H1 (cell line): ENCODE data around the gene MAML3. TPM values are rescaled to one million over a fixed set of nuclear protein-coding genes. Genes with fewer than 3 reads are reported as not detected.

ENCODE experiments used
- CTCF ChIA-PET: fragments of 300-600 bp; sonication (Branson Sonifier 250); formaldehyde crosslinking; loops from one replicate; lab custom pipeline; 2021; ENCODE audit not compliant: partially characterized antibody; lab: Charles Lee
- POLR2A ChIA-PET: fragments of 300-600 bp; sonication (Branson Sonifier 250); formaldehyde crosslinking; loops from one replicate; lab custom pipeline; 2021; ENCODE audit warnings: inconsistent platforms; ENCODE audit not compliant: partially characterized antibody; lab: Charles Lee
- DNase-seq, 2 experiments: peaks; one replicate each; pipeline versions ENCODE4 v3.0.0 to v3.0.0-alpha.2; 2010 to 2022; ENCODE audit warnings: low spot score in 2 of 2, low read depth in 1 of 2, mixed read lengths in 1 of 2
- FAIRE-seq: peaks from 2 replicates; lab custom pipeline; 2011; peaks lifted over from hg19 to GRCh38; lab: Jason Lieb, UNC
- H2AFZ ChIP-seq: 2 replicates; pipeline ENCODE4 v1.8.1; 2012; ENCODE audit warnings: low read length, inconsistent platforms
- H2AK5ac ChIP-seq: 2 replicates; pipeline ENCODE4 v1.6.1; 2013; ENCODE audit warnings: low read depth, low read length
- H2BK120ac ChIP-seq: replicated peaks from 2 replicates; pipeline ENCODE3; 2013; ENCODE audit warnings: low read depth, low read length, inconsistent platforms
- H2BK12ac ChIP-seq: 2 replicates; pipeline ENCODE4 v1.6.1; 2013; ENCODE audit warnings: low read depth, low read length
- H2BK15ac ChIP-seq: 2 replicates; pipeline ENCODE4 v1.6.1; 2013; ENCODE audit warnings: low read length
- H2BK20ac ChIP-seq: 2 replicates; pipeline ENCODE4 v1.6.1; 2013; ENCODE audit warnings: low read length
- H2BK5ac ChIP-seq: 2 replicates; pipeline ENCODE4 v1.6.1; 2013; ENCODE audit warnings: low read depth, low read length
- H3K14ac ChIP-seq: 2 replicates; pipeline ENCODE4 v1.6.1; 2013; ENCODE audit warnings: inconsistent platforms; ENCODE audit not compliant: insufficient read length
- H3K18ac ChIP-seq: 2 replicates; pipeline ENCODE4 v1.6.1; 2013; ENCODE audit warnings: low read length; ENCODE audit errors: extremely low read depth
- H3K23ac ChIP-seq: 2 replicates; pipeline ENCODE4 v1.6.1; 2013; ENCODE audit warnings: inconsistent platforms; ENCODE audit not compliant: insufficient read length
- H3K23me2 ChIP-seq: 2 replicates; pipeline ENCODE4 v1.6.1; 2013; ENCODE audit warnings: low read depth, low read length
- H3K27ac ChIP-seq: 2 replicates; pipeline ENCODE4 v1.6.1; 2011; ENCODE audit warnings: low read depth, low read length, inconsistent platforms
- H3K27me3 ChIP-seq, 4 experiments: replicated peaks in 1 of 4; 1 replicate in 1 of 4; 2 replicates in 3 of 4; pipeline versions ENCODE4 v1.6.1 to v1.8.1; 2011 to 2013; ENCODE audit warnings: low read length in 3 of 4, mild to moderate bottlenecking in 3 of 4, inconsistent platforms in 2 of 4, mixed read lengths in 2 of 4, moderate library complexity in 1 of 4; ENCODE audit not compliant: control insufficient read depth in 3 of 4, insufficient read depth in 3 of 4; ENCODE audit errors: extremely low read depth in 1 of 4
- H3K36me3 ChIP-seq, 4 experiments: 2 replicates each; pipeline versions ENCODE4 v1.6.1 to v1.8.1; 2011 to 2013; ENCODE audit warnings: mild to moderate bottlenecking in 4 of 4, low read length in 3 of 4, moderate library complexity in 2 of 4, control low read depth in 1 of 4, inconsistent platforms in 1 of 4; ENCODE audit not compliant: insufficient read depth in 4 of 4, control insufficient read depth in 2 of 4
- H3K4ac ChIP-seq: replicated peaks from 2 replicates; pipeline ENCODE3; 2013; ENCODE audit warnings: low read length, low read depth, mixed read lengths, inconsistent platforms; ENCODE audit not compliant: insufficient read length
- H3K4me1 ChIP-seq, 4 experiments: replicated peaks in 1 of 4; 1 replicate in 1 of 4; 2 replicates in 3 of 4; pipeline versions ENCODE4 v1.6.1 to v1.8.1; 2011 to 2013; ENCODE audit warnings: low read length in 3 of 4, inconsistent platforms in 2 of 4, mixed read lengths in 1 of 4; ENCODE audit not compliant: insufficient read depth in 4 of 4, control insufficient read depth in 3 of 4
- H3K4me2 ChIP-seq, 2 experiments: 2 replicates each; pipeline versions ENCODE4 v1.6.1 to v1.8.1; 2011 to 2013; ENCODE audit warnings: low read depth in 2 of 2, low read length in 2 of 2, control low read depth in 1 of 2, inconsistent platforms in 1 of 2, mild to moderate bottlenecking in 1 of 2; ENCODE audit not compliant: insufficient read depth in 1 of 2
- H3K4me3 ChIP-seq, 4 experiments: fragments of 200-600, 300-600 bp in 1 of 4; sonication (generic), shearing (Covaris generic), sonication (Bioruptor Twin) in 1 of 4; 2 replicates each; pipeline versions ENCODE4 v1.5.1 to v1.8.1; 2011 to 2016; ENCODE audit warnings: low read length in 4 of 4, low read depth in 3 of 4, control low read depth in 2 of 4, inconsistent platforms in 2 of 4, mild to moderate bottlenecking in 2 of 4, mixed read lengths in 1 of 4, moderate library complexity in 1 of 4; ENCODE audit not compliant: insufficient read depth in 2 of 4; ENCODE audit errors: extremely low read depth in 1 of 4
- H3K56ac ChIP-seq: replicated peaks from 2 replicates; pipeline ENCODE3; 2013; ENCODE audit warnings: low read depth, mild to moderate bottlenecking, mixed read lengths, low read length, inconsistent platforms; ENCODE audit not compliant: insufficient read length
- H3K79me1 ChIP-seq: 2 replicates; pipeline ENCODE4 v1.6.1; 2013; ENCODE audit warnings: low read depth, low read length, control low read depth
- H3K79me2 ChIP-seq, 2 experiments: 2 replicates each; pipeline versions ENCODE4 v1.6.1 to v1.8.1; 2012 to 2013; ENCODE audit warnings: low read length in 2 of 2, mild to moderate bottlenecking in 2 of 2, inconsistent platforms in 1 of 2; ENCODE audit not compliant: insufficient read depth in 2 of 2, control insufficient read depth in 1 of 2
- H3K9ac ChIP-seq, 4 experiments: replicated peaks in 1 of 4; 1 replicate in 1 of 4; 2 replicates in 3 of 4; pipeline versions ENCODE4 v1.6.1 to v1.8.1; 2011 to 2013; ENCODE audit warnings: low read depth in 3 of 4, low read length in 3 of 4, control low read depth in 2 of 4, mild to moderate bottlenecking in 2 of 4, moderate library complexity in 2 of 4, inconsistent platforms in 1 of 4; ENCODE audit errors: extremely low read depth in 1 of 4
- H3K9me3 ChIP-seq, 2 experiments: 2 replicates each; pipeline versions ENCODE4 v1.6.1 to v1.8.1; 2012 to 2013; ENCODE audit warnings: mild to moderate bottlenecking in 2 of 2, moderate library complexity in 2 of 2, control low read depth in 1 of 2, inconsistent platforms in 1 of 2, low read depth in 1 of 2, low read length in 1 of 2, mixed read lengths in 1 of 2; ENCODE audit not compliant: insufficient read depth in 2 of 2
- H4K20me1 ChIP-seq, 2 experiments: replicated peaks in 1 of 2; 2 replicates each; pipeline versions ENCODE3 to v1.8.1; 2011 to 2013; ENCODE audit warnings: inconsistent platforms in 2 of 2, low read length in 2 of 2, mild to moderate bottlenecking in 1 of 2; ENCODE audit not compliant: insufficient read depth in 2 of 2, control insufficient read depth in 1 of 2
- H4K5ac ChIP-seq: 2 replicates; pipeline ENCODE4 v1.6.1; 2013; ENCODE audit warnings: low read length, low read depth, mixed read lengths, inconsistent platforms; ENCODE audit not compliant: insufficient read length
- H4K8ac ChIP-seq: 2 replicates; pipeline ENCODE4 v1.8.0; 2013; ENCODE audit warnings: mild to moderate bottlenecking, moderate library complexity, low read length, inconsistent platforms; ENCODE audit not compliant: insufficient read depth; ENCODE audit errors: extremely low read depth
- H4K91ac ChIP-seq: replicated peaks from 2 replicates; pipeline ENCODE3; 2013; ENCODE audit warnings: low read length, mixed read lengths, inconsistent platforms; ENCODE audit not compliant: insufficient read length
- TAF7 ChIP-seq: optimal IDR thresholded peaks from 2 replicates; pipeline ENCODE3; 2011; ENCODE audit warnings: low read depth, mild to moderate bottlenecking, inconsistent platforms, low read length, moderate library complexity, borderline replicate concordance
- WGBS, 2 experiments: shearing (Covaris generic) in 1 of 2; methylation state at CpG; one replicate each; pipeline versions ENCODE4 v1.1.6 to v1.1.7; 2013 to 2015; ENCODE audit warnings: low lambda C conversion rate in 2 of 2, mixed read lengths in 2 of 2, inconsistent platforms in 1 of 2, low coverage in 1 of 2, missing lambda C conversion rate in 1 of 2; ENCODE audit not compliant: insufficient replicate concordance in 2 of 2, insufficient coverage in 1 of 2, insufficient read length in 1 of 2; ENCODE audit errors: extremely low coverage in 1 of 2, missing lambda C conversion rate in 1 of 2; 5-methylcytosine and 5-hydroxymethylcytosine counted together
- polyA plus RNA-seq, 7 experiments: library from polyadenylated mRNA; depleted of rRNA in 3 of 7; stranded (reverse) in 5 of 7; unstranded in 2 of 7; fragments of >200 nt in 5 of 7; fragments of 200-250 nt in 2 of 7; gene quantifications; 1 replicate in 5 of 7; 2 replicates in 1 of 7; 4 replicates in 1 of 7; pipeline versions ENCODE4 v1.2.1 to v1.2.3, GENCODE V29; 2011 to 2013; ENCODE audit warnings: missing spikeins in 2 of 7, mixed read lengths in 2 of 7
- total RNA-seq: library from RNA; stranded (reverse); fragmentation: NEBNext Ultra II Directional; extraction: Animal tissue kit (Norgen Biotek cat#: 25700); gene quantifications from 2 replicates; pipeline ENCODE4 v1.2.1, GENCODE V29; 2021

MAML3 gene
- total and polyA plus RNA-seq, 2 of the 8 experiments (the other 6 are each of a cell fraction or from before 2014, with no cell fraction given) = 2.1 to 5.7 TPM

- H3K4me3 ChIP-seq = no peak overlapping the region; a peak in 1 of 8 replicates
- H3K27me3 ChIP-seq = no peaks in the 10 kb centered on the region
- no peaks in the 10 kb centered on the region for H3K9me3 ChIP-seq
- no peak overlapping the region for H3K9ac ChIP-seq
- H3K56ac ChIP-seq = no peak overlapping the region
- no peaks in the 10 kb centered on the region for H4K20me1 ChIP-seq
- H4K91ac ChIP-seq = no peak overlapping the region
- H2BK120ac ChIP-seq = no peak overlapping the region
- WGBS, 2 experiments = 77% methylated on average over 2 of the region's 2 CpGs; no CpG with 5 or more reads in 1 of the 2 experiments
- no peak overlapping the region for H4K5ac ChIP-seq
- no peak overlapping the region for H2BK20ac ChIP-seq
- no peak overlapping the region for H3K14ac ChIP-seq
- no peak overlapping the region for H3K18ac ChIP-seq
- H2AFZ ChIP-seq = no peak overlapping the region
- H2BK5ac ChIP-seq = no peak overlapping the region
- no peaks in the 10 kb centered on the region for H3K4me1 ChIP-seq
- no peaks in the 10 kb centered on the region for H3K36me3 ChIP-seq
- no peaks in the 10 kb centered on the region for H3K79me2 ChIP-seq
- H3K23ac ChIP-seq = no peak overlapping the region
- CTCF ChIA-PET = interaction anchor here (0.6 to 1.5 kb wide), 3 partner anchors 16 to 511 kb away, joined by 3 to 4 read pairs (median 3); no protein-coding TSS in a partner anchor
- no peak overlapping the region for H3K4me2 ChIP-seq
- POLR2A ChIA-PET = no interaction called here
- H3K4ac ChIP-seq = no peak overlapping the region
- no peak overlapping the region for H2BK15ac ChIP-seq
- no peak overlapping the region for H2BK12ac ChIP-seq
- no peaks in the 10 kb centered on the region for H3K23me2 ChIP-seq
- H2AK5ac ChIP-seq = no peak overlapping the region
- FAIRE-seq (no peak), DNase-seq (no peak)
- H3K27ac ChIP-seq = no peak overlapping the region
- no peak overlapping the region for H4K8ac ChIP-seq
- H3K79me1 ChIP-seq = no peaks in the 10 kb centered on the region
- no peak for TF ChIP-seq TAF7
Observed at GRCh38 chr4:140113653-140114052, 40.3 kb downstream of the MAML3 start.
